NCI-H2227 treated with DMSO at 0.1 percent for 48 hours (cell line): Measurements from ENCODE around the gene PSMD2.
A peak's percentile ranks its signal among the peaks of the same experiment; 100 is the strongest.
"Not testable (repeated sequence)": the region's sequence is repeated elsewhere in the genome, so short reads cannot be mapped to it uniquely, and the experiment has no call there.

ENCODE experiments used
- DNase-seq: peaks from one replicate; lab custom pipeline; 2025; lab: John Stamatoyannopoulos, UW

The PSMD2 gene

DNA sequence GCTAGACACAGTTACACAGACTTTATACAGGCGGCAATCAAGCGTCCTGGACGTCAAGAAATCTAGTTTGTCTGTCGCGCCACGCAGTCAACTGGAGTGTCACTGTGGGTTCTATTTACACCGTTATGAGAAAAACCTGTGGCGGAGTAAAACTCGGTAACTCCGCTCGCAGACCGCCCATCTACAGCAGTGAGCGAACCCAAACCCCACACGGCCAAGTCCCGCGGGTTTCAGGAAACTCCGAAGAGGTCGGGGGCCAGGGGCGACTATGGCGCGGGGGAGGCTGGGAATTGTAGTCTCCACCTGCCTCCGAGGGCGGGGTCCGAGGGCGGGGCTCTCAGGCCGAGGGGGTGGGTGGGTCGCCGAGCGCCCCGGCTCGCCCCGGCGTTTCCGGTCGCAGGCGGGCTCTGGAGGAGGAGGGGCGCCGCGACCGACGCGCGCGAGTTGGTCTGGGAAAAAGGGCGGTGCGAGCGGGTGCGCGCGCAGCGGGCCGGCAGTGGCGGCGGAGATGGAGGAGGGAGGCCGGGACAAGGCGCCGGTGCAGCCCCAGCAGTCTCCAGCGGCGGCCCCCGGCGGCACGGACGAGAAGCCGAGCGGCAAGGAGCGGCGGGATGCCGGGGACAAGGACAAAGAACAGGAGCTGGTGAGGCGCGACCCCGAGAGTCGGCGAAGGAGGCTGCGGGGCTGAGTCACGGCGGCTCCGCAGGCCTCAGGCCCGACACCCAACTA is at the start of gene PSMD2:
Gene PSMD2, plus strand, starts transcription at position 483 of the 729 bp plus-strand sequence. Its CDS starts 26 bp downstream, at position 509.
- DNase-seq = peak; percentile 96

DNA sequence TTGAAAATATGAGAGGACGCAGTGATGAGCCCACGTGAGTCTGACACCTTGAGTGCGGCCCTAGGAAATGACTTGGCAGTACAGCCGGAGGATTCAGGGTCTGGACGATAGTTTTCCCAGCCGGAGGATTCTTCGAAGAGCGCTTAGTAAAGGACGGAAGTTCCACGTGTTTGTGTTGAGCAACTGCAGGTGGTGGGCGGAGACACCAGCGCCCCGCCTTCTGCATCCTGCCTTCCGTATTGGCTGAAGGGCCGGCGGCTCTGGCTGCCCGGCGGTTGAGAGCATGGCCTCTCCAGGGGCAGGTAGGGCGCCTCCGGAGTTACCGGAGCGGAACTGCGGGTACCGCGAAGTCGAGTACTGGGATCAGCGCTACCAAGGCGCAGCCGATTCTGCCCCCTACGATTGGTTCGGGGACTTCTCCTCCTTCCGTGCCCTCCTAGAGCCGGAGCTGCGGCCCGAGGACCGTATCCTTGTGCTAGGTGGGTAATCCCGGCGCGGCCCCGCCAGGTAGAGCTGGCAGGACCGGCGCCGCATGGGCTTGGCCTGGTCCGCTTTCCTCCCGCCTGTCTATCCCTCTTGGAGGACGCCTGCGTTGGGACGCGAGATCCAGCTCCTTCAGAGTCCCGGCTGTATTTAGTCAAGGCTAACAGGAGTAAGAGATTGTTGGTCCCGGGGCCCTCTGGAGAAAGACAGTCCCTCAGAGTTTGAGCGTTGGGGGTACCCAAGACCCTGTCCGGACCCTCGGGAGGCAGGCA is 49.5 kb upstream of the PSMD2 start, which contains the start of gene EEF1AKMT4:
Gene EEF1AKMT4, plus strand, starts transcription at position 261 of the 755 bp plus-strand sequence. Its CDS starts 23 bp downstream, at position 284.
- peak; percentile 98 for DNase-seq

DNA sequence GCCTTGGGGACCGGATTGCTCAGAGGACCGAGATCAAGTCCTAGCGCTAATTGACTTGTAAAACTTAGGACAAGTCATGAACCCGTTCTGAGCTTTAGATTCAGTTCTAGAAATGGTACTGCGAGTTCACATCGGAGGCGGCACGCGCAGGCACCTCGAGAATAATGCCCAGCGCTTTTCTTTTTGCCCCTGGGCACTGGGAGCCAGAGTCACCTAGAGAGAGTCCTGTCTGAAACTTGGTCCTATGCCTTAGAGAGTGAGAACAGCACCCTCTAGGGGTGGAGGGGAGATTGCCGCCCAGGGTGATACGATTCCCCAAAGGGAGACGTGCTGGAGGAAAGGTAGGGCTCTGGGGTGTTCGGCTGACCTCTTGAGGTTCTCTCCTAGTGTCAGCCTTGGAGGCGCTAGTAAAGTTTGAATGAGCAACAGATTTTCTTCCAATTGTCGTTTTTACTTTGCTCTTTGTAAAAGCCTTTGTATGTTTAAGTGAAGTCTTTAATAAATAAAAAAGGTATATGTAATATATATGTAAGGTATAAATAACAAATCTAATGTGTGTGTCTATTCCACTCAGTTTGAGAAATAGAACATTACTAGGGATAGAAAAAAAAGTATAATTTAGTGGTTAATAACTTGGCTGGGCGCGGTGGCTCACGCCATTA is 48.7 kb upstream of the PSMD2 start:
- DNase-seq = peak; percentile 88

DNA sequence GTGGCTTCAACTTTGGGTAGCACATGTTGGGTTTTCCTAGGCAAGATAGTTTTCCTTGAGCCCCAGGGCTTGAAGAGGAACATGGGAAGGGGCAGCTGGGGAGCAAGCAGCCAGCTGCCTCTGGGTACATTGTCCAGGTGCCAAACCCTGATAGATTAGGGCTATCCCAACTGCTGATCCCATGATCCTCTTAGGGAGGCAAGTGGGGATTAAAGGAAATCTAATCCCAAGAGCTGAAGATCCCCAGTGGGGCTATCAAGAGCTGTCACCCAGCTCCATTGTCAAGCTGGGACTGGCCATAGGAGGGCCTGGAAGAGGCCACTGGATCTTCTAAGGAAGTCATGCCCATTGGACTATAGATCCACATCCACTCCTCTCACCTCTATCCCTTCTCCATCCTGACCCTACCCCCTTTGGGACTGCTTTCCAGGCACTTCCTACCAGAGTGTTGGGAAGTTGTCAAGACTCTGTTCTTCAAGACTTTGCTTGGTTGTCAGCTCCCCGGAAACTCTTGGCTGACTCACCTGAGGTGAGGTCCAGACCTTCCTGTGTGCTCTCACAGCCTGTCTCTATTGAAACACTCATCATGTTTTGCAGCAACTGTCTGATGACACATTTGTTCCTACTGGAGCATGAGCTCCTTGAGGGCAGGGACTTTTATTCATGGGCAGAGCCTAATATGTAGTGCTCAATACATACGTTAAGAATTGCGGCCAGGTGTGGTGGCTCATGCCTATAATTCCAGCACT is 43.6 kb upstream of the PSMD2 start:
- no peak for DNase-seq

DNA sequence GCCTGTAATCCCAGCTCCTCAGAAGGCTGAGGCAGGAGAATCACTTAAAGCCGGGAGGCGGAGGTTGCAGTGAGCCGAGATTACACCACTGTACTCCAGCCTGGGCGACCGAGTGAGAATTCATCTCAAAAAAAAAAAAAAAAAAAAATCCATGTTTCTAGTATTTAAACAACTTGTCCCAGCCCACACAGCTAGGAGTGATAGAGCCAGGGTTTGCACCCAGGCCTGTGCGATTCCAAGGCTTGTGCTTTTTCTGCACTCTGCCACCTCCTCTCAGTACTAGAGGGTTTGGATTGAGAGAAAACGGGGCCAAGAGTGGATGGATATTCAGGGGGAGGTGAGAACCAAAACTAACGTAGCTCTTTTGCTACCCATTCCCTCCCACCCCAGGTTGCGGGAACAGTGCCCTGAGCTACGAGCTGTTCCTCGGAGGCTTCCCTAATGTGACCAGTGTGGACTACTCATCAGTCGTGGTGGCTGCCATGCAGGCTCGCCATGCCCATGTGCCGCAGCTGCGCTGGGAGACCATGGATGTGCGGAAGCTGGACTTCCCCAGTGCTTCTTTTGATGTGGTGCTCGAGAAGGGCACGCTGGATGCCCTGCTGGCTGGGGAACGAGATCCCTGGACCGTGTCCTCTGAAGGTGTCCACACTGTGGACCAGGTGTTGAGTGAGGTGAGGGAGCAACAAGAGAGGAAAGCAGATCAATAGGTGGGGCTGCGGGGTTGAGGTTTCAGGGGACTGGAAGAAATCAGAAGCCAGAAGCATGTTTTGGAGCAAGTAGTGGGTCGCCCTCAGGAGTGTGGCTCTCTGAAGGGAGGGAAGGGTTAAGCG is 41.7 kb upstream of the PSMD2 start:
- no peak for DNase-seq

- no peak for DNase-seq
Measured at GRCh38 chr3:184258926-184259325, 40.1 kb upstream of the PSMD2 start.

DNA sequence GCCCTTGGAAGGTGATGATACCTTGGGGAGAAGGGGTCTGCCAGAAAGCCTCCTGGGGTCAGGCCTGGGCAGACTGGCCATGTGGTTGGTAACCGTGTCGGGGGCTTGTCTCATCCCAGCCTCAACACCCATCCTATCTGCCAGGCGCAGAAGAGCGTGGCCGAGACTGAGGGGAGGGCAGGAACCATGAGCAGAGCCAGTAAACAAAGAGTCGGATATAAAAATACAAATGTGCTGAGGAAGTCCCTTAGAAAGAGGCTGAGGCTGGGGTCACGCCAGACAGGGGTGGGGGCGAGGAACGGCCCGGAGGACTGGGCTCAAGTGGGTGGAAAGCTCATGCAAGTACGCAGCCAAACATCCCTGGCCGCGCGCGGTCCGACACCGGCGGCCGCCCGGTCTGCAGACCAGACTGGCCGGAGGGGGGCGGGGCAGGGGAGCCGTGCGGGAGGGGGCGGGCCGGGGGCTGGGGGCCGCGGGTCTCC is 39.6 kb upstream of the PSMD2 start:
- DNase-seq = no peak

DNA sequence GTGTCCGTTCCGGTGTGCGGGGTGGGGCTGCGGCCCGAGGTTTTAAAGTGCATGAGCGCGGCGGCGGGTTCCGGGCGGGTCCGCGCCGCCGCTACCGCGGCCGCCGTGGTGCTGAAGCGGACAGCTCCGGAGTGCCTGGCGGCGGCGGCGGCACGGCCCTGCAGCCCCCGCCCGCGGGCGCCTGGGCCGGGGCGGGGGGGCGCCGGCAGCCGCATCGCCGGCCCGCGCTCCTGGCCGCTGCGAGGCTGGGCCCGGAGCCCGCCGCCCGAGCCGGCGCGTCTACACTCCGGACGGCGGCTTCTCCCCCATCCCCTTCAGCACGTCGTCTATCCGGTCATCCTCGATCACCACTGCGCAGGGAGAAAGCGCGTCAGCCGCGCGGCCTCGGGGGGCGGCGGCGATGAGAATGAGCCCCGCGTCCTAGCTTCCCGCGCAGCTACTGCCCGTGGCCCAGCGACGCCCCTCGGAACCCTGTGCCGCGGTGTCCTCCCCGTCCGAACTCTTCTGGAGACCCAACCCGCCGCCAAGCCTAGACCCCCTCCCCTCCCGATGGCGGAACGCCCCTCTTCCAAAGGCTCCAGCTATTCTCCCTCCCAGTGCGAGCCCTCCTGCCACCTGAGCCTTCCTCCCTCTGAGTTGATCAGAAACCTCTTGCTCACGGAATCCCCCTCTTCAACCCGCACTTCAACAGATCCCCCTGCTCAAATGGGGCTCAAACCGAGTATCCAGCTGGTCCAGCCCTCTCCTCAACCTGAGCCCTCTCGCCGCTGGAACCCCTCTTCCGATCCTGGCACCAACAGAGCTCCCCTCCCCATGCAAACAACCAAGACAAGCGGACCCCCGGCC is 38.9 kb upstream of the PSMD2 start:
- DNase-seq = peak; percentile 20

DNA sequence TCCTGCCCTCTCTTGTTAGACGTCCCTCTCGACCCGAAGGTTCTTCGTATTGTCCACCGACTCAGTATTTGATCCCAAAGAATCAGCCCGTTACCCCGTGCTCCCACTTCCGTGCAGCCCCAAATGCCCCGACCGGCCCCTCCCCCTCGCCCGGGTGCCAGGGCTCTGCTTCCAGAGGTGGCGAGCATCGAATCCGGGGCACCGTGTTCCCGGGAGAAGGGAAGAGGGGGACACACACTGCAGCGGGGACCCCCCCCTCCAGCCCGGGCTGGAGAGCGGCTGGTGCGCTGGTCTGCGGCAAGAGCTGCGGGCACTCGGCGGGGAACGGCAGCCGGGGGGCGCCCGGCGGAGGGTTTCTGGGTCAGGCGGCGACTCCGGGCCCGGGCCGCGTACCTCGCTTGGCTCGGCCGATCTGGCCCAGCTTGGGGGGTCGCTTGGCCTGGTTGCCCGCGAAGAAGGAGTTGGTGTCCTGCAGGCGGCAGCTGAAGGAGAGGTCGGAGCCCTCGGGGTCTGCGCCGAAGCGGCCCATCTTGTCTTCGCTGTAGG is 38.2 kb upstream of the PSMD2 start:
- DNase-seq = no peak

GRCh38 chr3:184261270-184261853 is 37.7 kb upstream of the PSMD2 start, which contains the start of gene CAMK2N2:
Gene CAMK2N2, minus strand, starts transcription at chr3:184261553. Its CDS starts 268 bp downstream, at chr3:184261285.
- peak; percentile 89 for DNase-seq

GRCh38 chr3:184261854-184262763 is 36.9 kb upstream of the PSMD2 start:
- DNase-seq = peak; percentile 81

GRCh38 chr3:184262764-184263179 is 36.3 kb upstream of the PSMD2 start:
- no peak for DNase-seq

DNA sequence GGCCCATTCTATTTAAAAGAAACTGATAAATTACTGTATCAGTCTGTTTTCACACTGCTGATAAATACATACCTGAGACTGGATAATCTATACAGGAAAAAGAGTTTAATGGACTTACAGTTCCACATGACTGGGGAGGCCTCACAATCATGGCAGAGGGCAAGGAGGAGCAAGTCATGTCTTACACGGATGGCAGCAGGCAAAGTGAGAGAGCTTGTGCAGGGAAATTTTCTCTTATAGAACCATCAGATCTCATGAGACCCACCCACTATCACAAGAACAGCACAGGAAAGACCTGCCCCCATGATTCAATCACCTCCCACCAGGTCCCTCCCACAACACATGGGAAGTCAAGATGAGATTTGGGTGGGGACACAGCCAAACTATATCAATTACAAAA is 31.8 kb upstream of the PSMD2 start:
- not testable (repeated sequence) for DNase-seq

GRCh38 chr3:184272269-184272668 is 26.8 kb upstream of the PSMD2 start:
- no peak for DNase-seq

DNA sequence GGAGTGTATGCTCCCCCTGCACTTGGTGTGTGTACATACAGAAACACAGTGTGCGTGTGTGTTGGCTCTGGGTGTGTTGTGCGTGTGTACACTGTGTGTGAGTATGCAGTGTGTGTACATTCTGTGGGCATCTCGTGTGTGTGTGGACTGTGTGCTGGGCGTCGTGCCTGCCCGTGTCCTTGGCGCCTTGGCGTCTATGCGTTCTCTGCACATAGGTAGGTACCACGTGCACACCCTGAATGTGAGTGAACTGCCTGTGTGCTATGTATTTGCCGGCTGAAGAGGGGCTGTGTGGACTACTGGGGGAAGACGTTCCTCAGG is 23.7 kb upstream of the PSMD2 start:
- no peak for DNase-seq

- DNase-seq = no peak
Measured at GRCh38 chr3:184275961-184276910, 22.8 kb upstream of the PSMD2 start, which contains the start of gene ECE2. Gene ECE2, plus strand, starts transcription at chr3:184276022. Its CDS starts 132 bp downstream, at chr3:184276154.

DNA sequence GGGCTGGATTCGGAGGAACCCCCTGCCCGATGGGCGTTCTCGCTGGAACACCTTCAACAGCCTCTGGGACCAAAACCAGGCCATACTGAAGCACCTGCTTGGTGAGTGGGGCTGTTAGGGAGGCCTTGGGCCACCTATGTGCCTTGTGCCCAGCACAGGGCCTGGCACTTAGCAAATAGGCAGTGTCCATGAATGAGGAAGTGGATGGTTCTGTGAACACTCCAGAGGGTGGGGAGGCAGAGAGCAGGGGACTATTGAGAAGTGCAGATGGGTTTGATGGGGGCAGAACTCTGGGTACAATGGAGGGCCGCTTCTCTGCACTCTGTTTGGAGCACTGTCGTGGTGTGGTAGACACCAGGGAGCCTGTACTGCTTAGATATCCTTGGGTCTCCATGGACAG is 21.7 kb upstream of the PSMD2 start:
- no peak for DNase-seq
